ENCODE measurements around the gene LZTS2.

- TF ChIP-seq CTCF (IDR thresholded peaks at IDR 0.05; ENCODE audit: poor library complexity) (peak; percentile 28), EZH2phosphoT487 (IDR thresholded peaks at IDR 0.05; ENCODE audit: low read depth, severe bottlenecking, unreplicated experiment) (peak; percentile 32)
Observed at GRCh38 chr10:101047961-101048892, 48.6 kb downstream of the LZTS2 start.

Data from hepatocyte (in vitro differentiated cells).